Body of pancreas (tissue), 4 donors: ENCODE results near the gene MIGA2.
"Not testable (repeated sequence)": the region's sequence is repeated elsewhere in the genome, so short reads cannot be mapped to it uniquely, and the experiment has no call there.

Experiments used
- POLR2A ChIP-seq, 3 donors: fragments of 450-650 bp; IDR thresholded peaks; one replicate each; pipeline ENCODE4 v1.6.1; 2016; ENCODE audit warnings: antibody characterized with exemption in 3 of 3, mild to moderate bottlenecking in 2 of 3
- TF ChIP-seq, protein P1 (sequence below), 7 experiments: fragments of 450-650 bp in 4 of 7; fragments of 200-600 bp in 3 of 7; sonication (generic) in 3 of 7; IDR thresholded peaks; one replicate each; pipeline ENCODE4 v1.5.1; 2016 to 2019; ENCODE audit warnings: antibody characterized with exemption in 7 of 7

DNA sequence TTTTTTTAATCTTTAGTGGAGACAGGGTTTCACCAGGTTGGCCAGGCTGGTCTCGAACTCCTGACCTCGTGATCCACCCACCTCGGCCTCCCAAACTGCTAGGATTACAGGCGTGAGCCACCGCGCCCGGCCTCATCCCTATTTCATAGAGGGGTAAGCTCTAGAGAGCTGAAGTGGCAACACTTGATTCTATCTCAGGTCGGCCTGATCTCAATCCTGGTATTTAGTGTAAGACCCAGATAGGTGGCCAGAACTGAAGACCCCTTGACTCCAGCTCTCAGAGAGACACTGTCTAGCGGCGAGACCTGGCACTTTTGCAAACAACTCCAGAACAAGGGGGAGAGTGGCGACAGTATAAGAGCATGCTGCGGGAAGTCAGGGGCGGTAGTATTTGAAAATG, 588 bp upstream of the MIGA2 start:
- not testable (repeated sequence) for TF ChIP-seq POLR2A (IDR thresholded peaks at IDR 0.05)
- TF ChIP-seq, protein P1, sequence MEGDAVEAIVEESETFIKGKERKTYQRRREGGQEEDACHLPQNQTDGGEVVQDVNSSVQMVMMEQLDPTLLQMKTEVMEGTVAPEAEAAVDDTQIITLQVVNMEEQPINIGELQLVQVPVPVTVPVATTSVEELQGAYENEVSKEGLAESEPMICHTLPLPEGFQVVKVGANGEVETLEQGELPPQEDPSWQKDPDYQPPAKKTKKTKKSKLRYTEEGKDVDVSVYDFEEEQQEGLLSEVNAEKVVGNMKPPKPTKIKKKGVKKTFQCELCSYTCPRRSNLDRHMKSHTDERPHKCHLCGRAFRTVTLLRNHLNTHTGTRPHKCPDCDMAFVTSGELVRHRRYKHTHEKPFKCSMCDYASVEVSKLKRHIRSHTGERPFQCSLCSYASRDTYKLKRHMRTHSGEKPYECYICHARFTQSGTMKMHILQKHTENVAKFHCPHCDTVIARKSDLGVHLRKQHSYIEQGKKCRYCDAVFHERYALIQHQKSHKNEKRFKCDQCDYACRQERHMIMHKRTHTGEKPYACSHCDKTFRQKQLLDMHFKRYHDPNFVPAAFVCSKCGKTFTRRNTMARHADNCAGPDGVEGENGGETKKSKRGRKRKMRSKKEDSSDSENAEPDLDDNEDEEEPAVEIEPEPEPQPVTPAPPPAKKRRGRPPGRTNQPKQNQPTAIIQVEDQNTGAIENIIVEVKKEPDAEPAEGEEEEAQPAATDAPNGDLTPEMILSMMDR (IDR thresholded peaks at IDR 0.05): not testable (repeated sequence)
